Measurements from ENCODE around the gene PARP15.
A peak's percentile ranks its signal among the peaks of the same experiment; 100 is the strongest.
"Not testable (repeated sequence)": the region's sequence is repeated elsewhere in the genome, so short reads cannot be mapped to it uniquely, and the experiment has no call there.

The PARP15 gene

GRCh38 chr3:122577409-122578031, at the start of gene PARP15:
PARP15 (plus strand) TSS chr3:122577650; CDS start chr3:122577668, 18 bp downstream.
- no peak for DNase-seq

GRCh38 chr3:122530164-122530563, 47.3 kb upstream of the PARP15 start:
- DNase-seq: no peak

- DNase-seq: no peak
These were observed 44.0 kb upstream of the PARP15 start for GRCh38 chr3:122533480-122533879.

- peak; percentile 72 for DNase-seq
These were observed 43.5 kb upstream of the PARP15 start for GRCh38 chr3:122533931-122534334.

- DNase-seq: no peak
These were observed 41.4 kb upstream of the PARP15 start for GRCh38 chr3:122535964-122536631.

GRCh38 chr3:122536632-122537001, 40.8 kb upstream of the PARP15 start:
- no peak for DNase-seq

GRCh38 chr3:122538956-122539490, 38.4 kb upstream of the PARP15 start:
- DNase-seq: peak; percentile 53

GRCh38 chr3:122546151-122546550, 31.3 kb upstream of the PARP15 start:
- DNase-seq: no peak

- no peak for DNase-seq
These were observed 29.4 kb upstream of the PARP15 start for GRCh38 chr3:122548076-122548475.

- DNase-seq: no peak
These were observed 28.8 kb upstream of the PARP15 start for GRCh38 chr3:122548619-122549018.

GRCh38 chr3:122553171-122553570, 24.3 kb upstream of the PARP15 start:
- no peak for DNase-seq

- no peak for DNase-seq
These were observed 22.0 kb upstream of the PARP15 start for GRCh38 chr3:122555275-122556071.

GRCh38 chr3:122557356-122557755, 20.1 kb upstream of the PARP15 start:
- no peak for DNase-seq

- no peak for DNase-seq
These were observed 18.8 kb upstream of the PARP15 start for GRCh38 chr3:122558605-122559004.

GRCh38 chr3:122559906-122560305, 17.5 kb upstream of the PARP15 start:
- no peak for DNase-seq

- no peak for DNase-seq
These were observed 16.8 kb upstream of the PARP15 start for GRCh38 chr3:122560680-122561079.

- no peak for DNase-seq
These were observed 14.3 kb upstream of the PARP15 start for GRCh38 chr3:122562923-122563716.

- DNase-seq: no peak
These were observed 13.8 kb upstream of the PARP15 start for GRCh38 chr3:122563717-122564025.

GRCh38 chr3:122564155-122564912, 13.1 kb upstream of the PARP15 start, which contains the start of the genes DTX3L and PARP9:
DTX3L (plus strand) TSS chr3:122564338; CDS start chr3:122564427, 89 bp downstream.
PARP9 (minus strand) TSS chr3:122564300; CDS start chr3:122559620, 4,680 bp downstream.
- no peak for DNase-seq

GRCh38 chr3:122568131-122568530, 9.3 kb upstream of the PARP15 start:
- DNase-seq: not testable (repeated sequence)

- DNase-seq: no peak
These were observed 8.7 kb upstream of the PARP15 start for GRCh38 chr3:122568755-122569154.

- peak; percentile 18 for DNase-seq
These were observed 4.5 kb upstream of the PARP15 start for GRCh38 chr3:122572940-122573412.
